A204.1 (cell line): ENCODE results near the gene ESRP2.

ENCODE experiments used
- FAIRE-seq: peaks from 2 replicates; lab custom pipeline; 2012; peaks lifted over from hg19 to GRCh38; lab: Jason Lieb, UNC

Gene ESRP2

DNA sequence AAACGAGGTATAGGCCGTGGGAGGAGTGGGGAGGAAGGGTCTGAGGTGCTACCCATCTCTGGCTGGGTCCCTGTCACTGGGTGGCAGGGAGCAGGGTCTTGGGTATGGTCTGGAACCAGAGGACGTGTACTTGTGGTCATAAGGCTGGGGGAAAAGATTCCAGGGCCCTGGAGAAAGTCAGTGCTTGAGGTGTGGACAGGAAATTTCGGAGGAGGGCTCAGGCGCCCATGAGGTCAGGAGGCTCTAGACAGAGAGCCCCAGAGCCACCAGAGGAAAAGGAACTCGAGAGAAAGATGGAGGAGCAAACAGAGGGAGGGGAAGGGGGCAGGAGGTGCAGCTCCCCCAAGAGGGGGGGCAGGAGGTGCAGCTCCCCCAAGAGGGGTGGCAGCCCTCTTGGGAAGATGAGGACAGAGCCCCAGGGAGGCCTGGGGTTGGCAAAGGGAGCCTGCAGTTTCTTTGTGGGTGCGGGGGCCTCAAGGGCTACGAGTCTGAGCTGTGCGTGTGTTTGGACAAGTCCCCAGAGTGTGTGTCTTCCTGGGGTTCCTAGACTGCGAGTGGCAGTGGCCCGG, 27.7 kb upstream of the ESRP2 start:
- FAIRE-seq = no peak

DNA sequence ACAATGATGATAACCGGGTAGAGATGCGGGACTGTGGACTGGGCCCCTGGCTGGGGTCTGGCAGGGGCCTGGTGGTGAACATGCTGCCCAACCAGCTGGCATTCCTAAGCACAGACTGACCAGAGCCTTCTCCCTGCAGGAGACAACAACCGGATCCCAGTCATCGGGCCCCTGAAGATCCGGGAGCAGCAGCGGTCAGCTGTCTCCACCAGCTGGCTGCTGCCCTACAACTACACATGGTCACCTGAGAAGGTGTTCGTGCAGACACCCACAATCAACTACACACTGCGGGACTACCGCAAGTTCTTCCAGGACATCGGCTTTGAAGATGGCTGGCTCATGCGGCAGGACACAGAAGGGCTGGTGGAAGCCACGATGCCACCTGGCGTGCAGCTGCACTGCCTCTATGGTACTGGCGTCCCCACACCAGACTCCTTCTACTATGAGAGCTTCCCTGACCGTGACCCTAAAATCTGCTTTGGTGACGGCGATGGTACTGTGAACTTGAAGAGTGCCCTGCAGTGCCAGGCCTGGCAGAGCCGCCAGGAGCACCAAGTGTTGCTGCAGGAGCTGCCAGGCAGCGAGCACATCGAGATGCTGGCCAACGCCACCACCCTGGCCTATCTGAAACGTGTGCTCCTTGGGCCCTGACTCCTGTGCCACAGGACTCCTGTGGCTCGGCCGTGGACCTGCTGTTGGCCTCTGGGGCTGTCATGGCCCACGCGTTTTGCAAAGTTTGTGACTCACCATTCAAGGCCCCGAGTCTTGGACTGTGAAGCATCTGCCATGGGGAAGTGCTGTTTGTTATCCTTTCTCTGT, 23.3 kb upstream of the ESRP2 start:
- FAIRE-seq = no peak

DNA sequence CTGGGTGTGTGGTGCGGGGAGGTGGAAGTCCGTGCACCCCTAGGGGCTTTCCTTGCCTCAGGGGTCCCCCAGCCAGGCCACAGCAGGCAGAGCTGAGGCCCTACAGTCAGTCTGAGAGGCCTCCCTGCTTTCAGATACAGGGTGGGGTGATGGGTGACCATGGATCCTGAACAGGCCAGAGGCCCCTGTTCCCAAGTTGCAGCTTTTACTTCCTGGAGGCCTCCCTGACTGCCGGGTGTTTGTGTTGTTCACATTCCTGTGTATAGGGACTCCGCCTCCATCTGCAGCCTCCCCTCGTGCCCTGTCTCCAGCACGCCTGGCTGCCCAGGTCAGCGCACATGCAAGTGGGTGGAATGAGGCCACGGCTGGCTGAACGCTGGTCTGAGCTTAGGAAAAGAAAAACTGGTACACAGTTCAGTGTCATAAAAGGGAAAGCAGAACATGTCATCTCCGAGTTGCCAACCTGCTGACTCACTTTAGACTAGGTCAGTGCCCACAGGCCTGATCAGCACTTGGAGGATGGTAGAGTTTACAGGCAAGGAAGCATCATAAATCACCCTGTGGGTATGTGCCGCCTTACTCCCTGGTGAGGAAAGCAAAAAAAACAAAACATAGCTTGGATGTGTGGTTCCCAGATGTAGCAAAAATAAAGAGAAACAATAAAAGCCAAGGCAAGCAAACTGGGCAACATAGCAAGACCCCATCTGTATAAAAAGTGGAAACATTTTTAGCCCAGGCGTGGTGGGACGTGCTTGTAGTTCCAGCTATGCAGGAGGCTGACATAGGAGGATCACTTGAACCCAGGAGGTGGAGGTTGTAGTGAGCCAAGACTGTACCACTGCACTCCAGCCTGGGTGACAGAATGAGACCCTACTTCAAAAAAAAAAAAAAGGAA, 22.2 kb upstream of the ESRP2 start:
- no peak for FAIRE-seq

DNA sequence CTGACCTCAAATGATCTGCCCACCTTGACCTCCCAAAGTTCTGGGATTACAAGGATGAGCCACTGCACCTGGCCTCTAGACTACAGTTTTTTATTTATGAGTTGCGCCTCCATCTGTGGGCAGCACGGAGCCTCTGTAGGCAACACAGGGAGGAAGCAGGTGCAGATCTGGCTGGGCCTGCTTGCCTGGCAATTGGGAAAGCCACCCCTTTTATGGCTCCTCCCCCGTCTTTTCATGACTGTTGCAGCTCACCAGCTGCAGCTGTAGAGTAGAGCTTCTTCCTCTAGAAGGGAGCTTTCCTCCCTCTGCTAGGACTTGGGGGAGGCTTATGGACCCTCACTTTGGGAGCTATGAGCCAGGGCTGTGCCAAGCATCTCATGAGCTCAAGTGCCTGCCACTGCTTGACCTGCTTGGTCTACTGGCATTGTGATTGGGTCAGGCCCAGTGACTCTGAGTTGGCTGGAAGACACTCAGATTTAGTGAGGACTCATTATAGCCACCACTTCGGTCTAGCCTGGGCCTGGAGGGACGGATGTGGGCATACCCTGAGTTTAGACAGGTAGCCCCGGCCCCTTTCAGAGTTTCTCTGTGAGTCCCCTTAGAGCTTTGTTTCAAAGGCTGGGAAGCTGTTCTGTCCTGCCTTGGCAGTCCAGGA, 21.5 kb upstream of the ESRP2 start:
- FAIRE-seq = no peak

GRCh38 chr16:68255712-68256111, 19.8 kb upstream of the ESRP2 start:
- FAIRE-seq = no peak

DNA sequence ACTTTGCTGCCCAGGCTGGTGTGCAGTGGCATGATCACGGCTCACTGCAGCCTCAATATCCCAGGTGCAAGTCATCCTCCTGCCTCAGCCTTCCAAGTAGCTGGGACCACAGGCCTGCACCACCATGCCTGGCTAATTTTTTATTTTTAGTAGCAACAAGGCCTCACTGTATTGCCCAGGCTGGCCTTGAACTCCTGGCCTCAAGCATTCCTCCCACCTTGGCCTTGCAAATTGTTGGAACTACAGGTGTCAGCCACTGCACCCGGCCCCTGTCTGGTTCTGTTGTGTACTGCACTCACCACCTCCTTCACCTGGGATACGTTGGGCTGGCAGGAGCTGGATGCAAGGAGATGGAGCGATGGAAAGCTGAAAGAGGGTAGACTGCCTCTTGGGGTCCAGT, 17.8 kb upstream of the ESRP2 start:
- FAIRE-seq = no peak

DNA sequence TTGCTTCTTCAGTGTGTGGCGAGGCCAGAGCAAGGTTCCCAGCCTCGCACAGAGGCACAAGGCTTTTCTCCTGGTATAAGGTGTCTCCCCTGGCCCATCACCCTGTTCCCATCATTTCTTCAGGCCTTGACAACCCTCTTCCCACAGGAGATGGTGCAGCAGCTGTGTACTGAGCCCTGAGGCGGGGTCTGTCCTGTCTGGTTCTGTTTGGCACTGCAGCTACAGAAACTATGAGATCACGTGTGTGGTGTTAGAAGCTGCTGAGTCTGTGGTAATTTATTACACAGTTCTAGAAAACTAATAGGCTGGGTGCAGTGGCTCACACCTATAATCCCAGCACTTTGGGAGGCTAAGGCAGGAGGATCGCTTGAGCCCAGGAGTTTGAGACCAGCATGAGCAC, 16.5 kb upstream of the ESRP2 start:
- no peak for FAIRE-seq

DNA sequence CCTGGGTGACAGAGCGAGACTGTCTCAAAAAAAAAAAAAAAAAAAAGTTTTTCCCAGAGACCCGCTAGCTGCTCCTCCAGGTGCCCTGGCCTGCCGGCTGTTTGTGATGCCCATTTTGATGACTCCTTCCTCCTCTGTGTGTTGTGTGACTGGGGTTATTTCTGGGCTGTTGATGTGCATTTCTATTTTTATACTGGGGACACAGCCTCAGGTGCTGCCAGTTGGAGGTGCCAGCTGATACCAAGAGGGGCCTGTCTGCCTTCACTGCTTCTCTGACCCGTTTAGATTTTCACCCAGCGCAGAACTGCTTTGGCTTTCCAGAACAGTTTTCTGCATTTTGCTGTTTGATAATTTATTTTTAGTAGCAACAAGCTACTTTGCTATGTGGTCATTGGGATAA, 15.9 kb upstream of the ESRP2 start:
- FAIRE-seq = no peak

DNA sequence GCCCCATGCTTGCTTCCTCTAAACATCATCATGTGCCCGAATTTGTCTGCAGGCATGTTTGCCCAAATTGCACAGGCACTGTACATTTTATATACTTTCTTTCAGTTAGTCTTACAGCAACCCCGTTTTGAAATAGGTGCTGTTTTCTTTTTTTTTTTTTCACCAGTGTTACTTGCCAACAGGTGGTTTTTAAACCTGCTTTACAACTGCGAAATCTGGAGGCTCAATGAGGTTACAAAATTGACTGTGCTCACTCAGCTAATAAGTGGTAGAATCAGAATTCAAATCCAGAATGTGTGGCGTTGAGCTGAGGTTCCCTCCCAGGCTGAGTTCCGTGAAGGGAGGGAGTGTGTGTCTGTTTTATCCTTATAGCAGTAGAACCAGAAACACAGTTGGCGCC, 15.0 kb upstream of the ESRP2 start:
- FAIRE-seq = no peak

DNA sequence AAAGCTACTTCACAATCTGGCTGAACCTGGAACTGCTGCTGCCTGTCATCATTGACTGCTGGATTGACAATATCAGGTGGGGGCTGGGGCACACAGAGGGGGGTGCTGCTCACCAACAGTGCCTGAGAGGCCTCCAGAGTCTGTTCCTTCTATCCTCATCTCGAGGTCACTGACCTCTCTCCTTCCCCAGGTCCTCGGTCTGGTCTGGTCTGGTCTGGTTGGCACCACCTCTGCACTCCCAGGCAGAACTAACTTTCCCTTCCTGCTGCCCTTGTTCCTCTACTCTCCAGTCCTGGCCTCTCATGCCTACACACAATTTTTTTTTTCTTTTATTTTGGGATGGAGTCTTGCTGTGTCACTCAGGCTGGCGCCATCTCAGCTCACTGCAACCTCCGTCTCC, 13.4 kb upstream of the ESRP2 start:
- no peak for FAIRE-seq

GRCh38 chr16:68247932-68248331, 12.0 kb upstream of the ESRP2 start:
- no peak for FAIRE-seq

DNA sequence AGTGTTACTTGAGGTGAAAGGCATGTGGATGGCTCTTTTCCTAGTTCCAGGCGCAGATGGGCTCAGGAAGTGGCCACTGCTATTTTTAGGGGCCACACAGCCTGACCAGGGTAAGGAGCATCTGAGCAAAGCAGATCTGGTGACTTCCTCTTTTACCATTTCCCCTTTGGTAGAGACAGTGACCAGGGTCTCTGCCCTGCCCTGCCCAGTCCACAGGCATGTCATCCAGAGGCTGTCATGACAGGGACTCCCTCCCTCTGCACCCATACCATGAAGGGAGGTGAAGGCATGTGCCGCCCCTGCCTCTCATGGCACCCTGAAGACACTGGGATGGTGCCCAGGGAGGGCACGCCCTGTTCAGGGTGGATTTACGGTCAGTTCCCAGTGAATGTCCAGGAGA, 11.5 kb upstream of the ESRP2 start:
- FAIRE-seq = no peak

DNA sequence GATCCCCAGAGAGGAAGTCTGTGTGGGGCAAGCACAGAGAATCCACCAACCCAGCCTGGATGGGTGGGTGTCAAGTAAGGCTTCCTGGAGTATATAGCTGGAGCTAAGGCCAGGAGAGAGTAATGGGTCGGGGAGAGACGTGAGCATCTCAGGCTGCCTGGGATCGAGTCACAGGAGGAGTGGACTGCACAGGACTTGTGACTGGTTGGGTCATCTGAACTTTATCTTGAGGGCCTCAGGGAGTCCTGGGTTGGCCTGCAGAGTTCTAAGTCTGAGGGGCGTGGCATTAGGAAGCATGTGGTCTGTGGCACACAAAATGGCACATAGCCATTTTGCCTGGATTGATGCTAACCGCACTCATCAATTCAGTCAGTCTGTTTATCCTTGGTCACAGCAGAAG, 10.7 kb upstream of the ESRP2 start:
- no peak for FAIRE-seq

- FAIRE-seq = no peak
These were observed 10.2 kb upstream of the ESRP2 start for GRCh38 chr16:68246121-68246520.

GRCh38 chr16:68244903-68245853, 9.3 kb upstream of the ESRP2 start, which contains the start of gene PLA2G15:
TSS of gene PLA2G15 (plus strand) at chr16:68245373. CDS start at chr16:68245427, 54 bp downstream.
- no peak for FAIRE-seq

GRCh38 chr16:68244481-68244902, 8.6 kb upstream of the ESRP2 start:
- FAIRE-seq = no peak

DNA sequence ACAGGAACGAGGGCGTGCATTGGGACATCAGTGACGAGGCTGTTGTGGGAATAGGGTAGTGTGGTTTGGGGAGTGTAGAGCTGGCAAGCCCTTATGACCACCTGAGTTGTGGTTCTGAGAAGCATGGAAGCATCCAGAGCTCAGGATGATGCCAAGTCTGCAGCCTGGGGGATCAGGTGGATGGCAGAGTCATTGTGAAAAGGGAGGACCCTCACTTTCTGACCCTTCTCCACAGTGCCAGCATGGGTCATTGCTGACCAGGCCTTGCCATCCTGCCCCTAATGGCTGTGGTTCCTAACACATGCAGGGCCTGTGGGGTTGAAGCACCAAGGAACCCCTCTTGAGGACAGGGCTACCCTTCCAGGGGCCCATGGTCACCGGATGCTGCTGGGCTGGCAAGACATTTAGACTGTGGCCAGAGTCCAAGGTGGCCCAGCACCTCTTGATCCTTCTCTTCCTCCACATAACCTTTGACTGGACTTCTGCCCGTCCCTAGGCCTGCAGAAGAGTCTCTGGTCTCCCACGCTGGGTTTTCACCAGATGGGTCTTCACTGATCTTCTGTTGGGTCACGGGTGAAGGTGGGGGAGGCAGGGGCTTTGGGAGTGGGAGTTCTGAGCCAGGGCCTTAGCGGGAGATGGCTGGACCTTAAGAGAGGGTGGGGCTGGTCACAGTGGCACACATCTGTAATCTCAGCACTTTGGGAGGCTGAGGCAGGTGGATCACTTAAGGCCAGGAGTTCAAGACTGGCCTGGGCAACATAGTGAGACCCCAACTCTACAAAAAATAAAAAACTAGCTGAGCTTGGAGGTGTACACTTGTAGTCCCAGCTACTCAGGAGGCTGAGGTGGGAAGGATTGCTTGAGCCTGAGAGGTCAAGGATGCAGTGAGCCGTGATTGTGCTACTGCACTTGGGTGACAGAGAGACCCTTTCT, 7.3 kb upstream of the ESRP2 start:
- FAIRE-seq = no peak

DNA sequence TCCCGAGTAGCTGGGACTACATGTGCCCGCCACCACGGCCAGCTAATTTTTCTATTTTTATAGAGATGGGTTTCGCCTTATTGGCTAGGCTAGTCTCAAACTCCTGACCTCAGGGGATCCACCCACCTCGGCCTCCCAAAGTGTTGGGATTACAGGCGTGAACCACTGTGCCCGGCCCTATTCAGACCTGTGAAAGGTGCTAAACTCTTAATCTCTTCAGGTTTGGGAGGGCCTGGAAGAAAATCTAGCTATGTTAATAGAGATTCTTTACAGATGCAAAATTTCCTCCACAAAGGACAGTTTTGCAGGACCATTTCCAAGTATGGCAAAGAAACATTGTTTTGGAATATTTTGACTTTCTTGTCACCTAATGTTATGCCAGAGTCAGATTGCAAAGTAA, 6.2 kb upstream of the ESRP2 start:
- FAIRE-seq = no peak

DNA sequence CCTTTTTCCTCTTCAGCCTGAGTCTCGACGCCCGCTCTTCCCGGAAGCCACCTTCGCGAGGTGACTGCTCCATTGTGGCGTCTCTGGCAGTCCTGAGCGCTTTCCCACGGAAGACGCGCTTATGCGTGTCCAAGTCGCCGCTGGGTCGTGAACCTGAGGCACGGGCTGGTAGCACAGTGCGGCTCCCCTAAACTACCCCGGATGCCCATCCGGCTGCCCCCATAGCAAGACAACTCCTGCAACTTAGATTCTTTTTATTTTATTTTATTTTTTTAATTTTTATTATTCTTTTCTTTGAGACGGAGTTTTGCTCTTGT, 2.1 kb upstream of the ESRP2 start:
- no peak for FAIRE-seq

DNA sequence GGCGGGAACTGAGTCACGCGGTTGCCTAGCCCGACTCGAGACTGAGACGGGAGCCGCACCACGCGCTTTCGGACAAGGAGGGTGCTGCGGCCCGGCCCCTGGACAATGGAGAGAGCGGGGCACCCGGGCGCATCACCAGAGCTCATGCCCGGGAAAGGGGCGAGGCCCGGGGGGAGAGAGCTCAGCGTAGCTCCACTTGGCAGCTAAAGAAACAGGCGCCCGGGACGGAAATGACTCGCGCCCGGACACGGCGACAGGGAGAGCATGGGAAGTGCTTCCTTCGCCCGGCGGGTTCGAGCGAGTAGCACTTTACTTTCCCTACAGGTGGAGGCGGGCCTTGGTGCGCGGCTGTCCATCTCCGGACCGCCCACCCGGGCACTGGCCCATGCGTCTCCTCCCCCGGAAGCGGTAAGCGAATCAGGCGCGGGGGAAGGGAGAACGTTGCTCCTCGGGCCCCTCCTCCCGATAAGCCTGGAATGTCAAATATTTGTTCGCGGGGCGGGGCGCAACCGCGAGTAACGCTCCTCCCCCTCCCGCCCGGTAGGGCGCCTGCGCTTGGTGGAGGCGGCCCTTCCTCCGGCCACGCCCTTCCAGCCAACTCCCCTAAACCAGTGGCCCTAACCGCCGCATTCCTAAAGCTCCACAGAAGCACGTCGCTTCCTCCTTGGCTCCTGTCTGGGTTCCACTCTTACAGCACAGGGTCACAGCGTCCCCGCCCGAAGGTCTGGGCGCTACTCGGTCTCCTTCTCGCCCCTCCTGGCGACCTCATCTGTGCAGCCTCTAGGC, 1.5 kb upstream of the ESRP2 start:
- FAIRE-seq = no peak
